Measurements from ENCODE around the gene YBEY.
A peak's percentile ranks its signal among the peaks of the same experiment; 100 is the strongest.
"Not testable (repeated sequence)": the region's sequence is repeated elsewhere in the genome, so short reads cannot be mapped to it uniquely, and the experiment has no call there.

Gene YBEY

GRCh38 chr21:46285761-46286647, at the start of gene YBEY:
Gene YBEY, plus strand, starts transcription at chr21:46286342. Its CDS starts 572 bp downstream, at chr21:46286914.
- DNase-seq = peak; percentile 64 to 72

GRCh38 chr21:46237474-46237873, 48.7 kb upstream of the YBEY start:
- DNase-seq = no peak

- no peak for DNase-seq
Measured at GRCh38 chr21:46239817-46240325, 46.3 kb upstream of the YBEY start.

- DNase-seq = not testable (repeated sequence)
Measured at GRCh38 chr21:46241577-46241976, 44.6 kb upstream of the YBEY start.

- DNase-seq = no peak
Measured at GRCh38 chr21:46243325-46243724, 42.8 kb upstream of the YBEY start.

- DNase-seq = no peak
Measured at GRCh38 chr21:46243960-46244361, 42.2 kb upstream of the YBEY start.

GRCh38 chr21:46244602-46245001, 41.5 kb upstream of the YBEY start:
- no peak for DNase-seq

GRCh38 chr21:46245213-46245915, 40.8 kb upstream of the YBEY start:
- no peak for DNase-seq

- DNase-seq = no peak
Measured at GRCh38 chr21:46246345-46246744, 39.8 kb upstream of the YBEY start.

- DNase-seq = no peak
Measured at GRCh38 chr21:46247699-46248421, 38.3 kb upstream of the YBEY start.

- no peak for DNase-seq
Measured at GRCh38 chr21:46248422-46248782, 37.7 kb upstream of the YBEY start.

- no peak for DNase-seq
Measured at GRCh38 chr21:46248827-46249226, 37.3 kb upstream of the YBEY start.

GRCh38 chr21:46250146-46250725, 35.9 kb upstream of the YBEY start:
- no peak for DNase-seq

GRCh38 chr21:46252840-46253239, 33.3 kb upstream of the YBEY start:
- DNase-seq = no peak

GRCh38 chr21:46253610-46254124, 32.5 kb upstream of the YBEY start:
- peak in 1 of 2 donors; percentile 30 for DNase-seq

GRCh38 chr21:46254208-46254975, 31.8 kb upstream of the YBEY start:
- no peak for DNase-seq

- DNase-seq = no peak
Measured at GRCh38 chr21:46255166-46255565, 31.0 kb upstream of the YBEY start.

GRCh38 chr21:46255758-46256337, 30.3 kb upstream of the YBEY start:
- no peak for DNase-seq

- DNase-seq = no peak
Measured at GRCh38 chr21:46256501-46256994, 29.6 kb upstream of the YBEY start.

GRCh38 chr21:46264046-46264689, 22.0 kb upstream of the YBEY start:
- DNase-seq = no peak

- DNase-seq = no peak
Measured at GRCh38 chr21:46264690-46265144, 21.4 kb upstream of the YBEY start.

All from bone marrow (tissue), 2 donors.